Measurements from ENCODE around the gene TAS2R20. TPM values are rescaled to one million over a fixed set of nuclear protein-coding genes. Genes with fewer than 3 reads are reported as not detected.
"Not testable (repeated sequence)": the region's sequence is repeated elsewhere in the genome, so short reads cannot be mapped to it uniquely, and the experiment has no call there.

Gene TAS2R20
- 1 to 10 TPM in 1 of 4 donors, under 1 TPM in 1, not detected in 2; 0.15 to 1.8 TPM for polyA plus RNA-seq
- long read RNA-seq, donor 1, partial matches to known transcripts = 0 of 1 reads
- long read RNA-seq, donor 1, other reads (novel, unspliced or antisense) = 0 of 1 reads
- long read RNA-seq, donor 2 = 0 reads
- long read RNA-seq, donor 3, partial matches to known transcripts = 0 of 1 reads
- long read RNA-seq, donor 3, other reads (novel, unspliced or antisense) = 0 of 1 reads
- long read RNA-seq, donor 4 = 0 reads
- long read RNA-seq, donor 5, partial matches to known transcripts = 0 of 1 reads
- long read RNA-seq, donor 5, other reads (novel, unspliced or antisense) = 0 of 1 reads
- long read RNA-seq, donor 6 = 0 reads
- long read RNA-seq, donor 7 = 0 reads
- long read RNA-seq, donor 8, partial matches to known transcripts = 0 of 1 reads
- long read RNA-seq, donor 8, other reads (novel, unspliced or antisense) = 0 of 1 reads
- long read RNA-seq, donor 9 = 0 reads
- long read RNA-seq, donor 10, partial matches to known transcripts = 0 of 1 reads
- long read RNA-seq, donor 10, other reads (novel, unspliced or antisense) = 0 of 1 reads

GRCh38 chr12:10998204-10998603 is at the start of gene TAS2R20:
Gene TAS2R20 (minus strand): TSS chr12:10998304. CDS start chr12:10997875, 429 bp downstream.
- Histone ChIP-seq H3K27me3 (ENCODE audit: control insufficient read depth in 3 of 3, insufficient read depth in 3 of 3, low read length in 3 of 3) (no peaks in the 10 kb centered on the region), H3K36me3 (ENCODE audit: control insufficient read depth in 3 of 3, insufficient read depth in 2 of 3, low read depth in 1 of 3, low read length in 3 of 3) (peaks cover 0 to 5% (median 0%) of the 10 kb centered on the region in 3 donors), H3K4me3 (ENCODE audit: low read depth in 1 of 3, low read length in 3 of 3) (no peak within 1 kb of the TSS), H3K27ac (ENCODE audit: low read depth in 1 of 3, low read length in 2 of 3) (no peak within 1 kb of the TSS), H3K9me3 (ENCODE audit: control insufficient read depth in 2 of 2, insufficient read depth in 1 of 2, low read depth in 1 of 2, low read length in 1 of 2) (no peaks in the 10 kb centered on the region), H3K4me1 (ENCODE audit: control insufficient read depth in 3 of 3, insufficient read depth in 2 of 3, low read depth in 1 of 3, low read length in 2 of 3) (no peaks in the 10 kb centered on the region)
- no peak for FAIRE-seq
- DNase-seq = no peak

- H3K4me1 ChIP-seq (ENCODE audit: control insufficient read depth in 3 of 3, insufficient read depth in 2 of 3, low read depth in 1 of 3, low read length in 2 of 3); H3K36me3 ChIP-seq (ENCODE audit: control insufficient read depth in 3 of 3, insufficient read depth in 2 of 3, low read depth in 1 of 3, low read length in 3 of 3); DNase-seq; FAIRE-seq; H3K27me3 ChIP-seq (ENCODE audit: control insufficient read depth in 3 of 3, insufficient read depth in 3 of 3, low read length in 3 of 3); H3K4me3 ChIP-seq (ENCODE audit: low read depth in 1 of 3, low read length in 3 of 3); H3K27ac ChIP-seq (ENCODE audit: low read depth in 1 of 3, low read length in 2 of 3); H3K9me3 ChIP-seq (ENCODE audit: control insufficient read depth in 2 of 2, insufficient read depth in 1 of 2, low read depth in 1 of 2, low read length in 1 of 2): not testable (repeated sequence)
- WGBS, 3 donors = 66 to 89% (median 70%) methylated on average over 2 of the region's 2 CpGs
Measured at GRCh38 chr12:11041366-11041765, 43.3 kb upstream of the TAS2R20 start.

- no peaks in the 10 kb centered on the region for H3K4me1 ChIP-seq (ENCODE audit: control insufficient read depth in 3 of 3, insufficient read depth in 2 of 3, low read depth in 1 of 3, low read length in 2 of 3)
- H3K9me3 ChIP-seq (ENCODE audit: control insufficient read depth in 2 of 2, insufficient read depth in 1 of 2, low read depth in 1 of 2, low read length in 1 of 2) = peaks cover 0 to 6% of the 10 kb centered on the region in 2 donors
- no peaks in the 10 kb centered on the region for H3K27me3 ChIP-seq (ENCODE audit: control insufficient read depth in 3 of 3, insufficient read depth in 3 of 3, low read length in 3 of 3)
- peaks cover 0 to 7% (median 2%) of the 10 kb centered on the region in 3 donors for H3K36me3 ChIP-seq (ENCODE audit: control insufficient read depth in 3 of 3, insufficient read depth in 2 of 3, low read depth in 1 of 3, low read length in 3 of 3)
- no peak for FAIRE-seq
- WGBS, 3 donors = 73 to 93% (median 91%) methylated on average over 1 of the region's 1 CpG
- DNase-seq = no peak
- no peak overlapping the region for H3K4me3 ChIP-seq (ENCODE audit: low read depth in 1 of 3, low read length in 3 of 3)
- no peak overlapping the region for H3K27ac ChIP-seq (ENCODE audit: low read depth in 1 of 3, low read length in 2 of 3)
Measured at GRCh38 chr12:11040162-11040561, 42.1 kb upstream of the TAS2R20 start.

- Histone ChIP-seq H3K9me3 (ENCODE audit: control insufficient read depth in 2 of 2, insufficient read depth in 1 of 2, low read depth in 1 of 2, low read length in 1 of 2) (peaks cover 0 to 6% of the 10 kb centered on the region in 2 donors), H3K27me3 (ENCODE audit: control insufficient read depth in 3 of 3, insufficient read depth in 3 of 3, low read length in 3 of 3) (no peaks in the 10 kb centered on the region), H3K4me3 (ENCODE audit: low read depth in 1 of 3, low read length in 3 of 3) (no peak overlapping the region), H3K4me1 (ENCODE audit: control insufficient read depth in 3 of 3, insufficient read depth in 2 of 3, low read depth in 1 of 3, low read length in 2 of 3) (no peaks in the 10 kb centered on the region), H3K27ac (ENCODE audit: low read depth in 1 of 3, low read length in 2 of 3) (no peak overlapping the region), H3K36me3 (ENCODE audit: control insufficient read depth in 3 of 3, insufficient read depth in 2 of 3, low read depth in 1 of 3, low read length in 3 of 3) (peaks cover 0 to 7% (median 0%) of the 10 kb centered on the region in 3 donors)
- WGBS, 3 donors = 76 to 91% (median 85%) methylated on average over 3 of the region's 3 CpGs
- DNase-seq (no peak), FAIRE-seq (no peak)
Measured at GRCh38 chr12:11039171-11039570, 41.1 kb upstream of the TAS2R20 start.

- not testable (repeated sequence) for H3K4me3 ChIP-seq (ENCODE audit: low read depth in 1 of 3, low read length in 3 of 3); FAIRE-seq; H3K9me3 ChIP-seq (ENCODE audit: control insufficient read depth in 2 of 2, insufficient read depth in 1 of 2, low read depth in 1 of 2, low read length in 1 of 2); H3K27ac ChIP-seq (ENCODE audit: low read depth in 1 of 3, low read length in 2 of 3); H3K36me3 ChIP-seq (ENCODE audit: control insufficient read depth in 3 of 3, insufficient read depth in 2 of 3, low read depth in 1 of 3, low read length in 3 of 3); H3K27me3 ChIP-seq (ENCODE audit: control insufficient read depth in 3 of 3, insufficient read depth in 3 of 3, low read length in 3 of 3); H3K4me1 ChIP-seq (ENCODE audit: control insufficient read depth in 3 of 3, insufficient read depth in 2 of 3, low read depth in 1 of 3, low read length in 2 of 3); DNase-seq
- WGBS, 3 donors = 100% methylated on average over 1 of the region's 3 CpGs; no CpG with 5 or more reads in 1 of the 3 donors
Measured at GRCh38 chr12:11033959-11034358, 35.9 kb upstream of the TAS2R20 start.

- H3K4me3 ChIP-seq (ENCODE audit: low read depth in 1 of 3, low read length in 3 of 3) = no peak within 1 kb of the TSS
- H3K27ac ChIP-seq (ENCODE audit: low read depth in 1 of 3, low read length in 2 of 3) = no peak within 1 kb of the TSS
- no peaks in the 10 kb centered on the region for H3K27me3 ChIP-seq (ENCODE audit: control insufficient read depth in 3 of 3, insufficient read depth in 3 of 3, low read length in 3 of 3)
- H3K4me1 ChIP-seq (ENCODE audit: control insufficient read depth in 3 of 3, insufficient read depth in 2 of 3, low read depth in 1 of 3, low read length in 2 of 3) = no peaks in the 10 kb centered on the region
- FAIRE-seq = no peak
- WGBS, 3 donors = 96 to 98% (median 96%) methylated on average over 6 of the region's 6 CpGs
- H3K9me3 ChIP-seq (ENCODE audit: control insufficient read depth in 2 of 2, insufficient read depth in 1 of 2, low read depth in 1 of 2, low read length in 1 of 2) = peaks cover 0 to under 1% of the 10 kb centered on the region in 2 donors
- DNase-seq = no peak
- peaks cover 0 to 7% (median 0%) of the 10 kb centered on the region in 3 donors for H3K36me3 ChIP-seq (ENCODE audit: control insufficient read depth in 3 of 3, insufficient read depth in 2 of 3, low read depth in 1 of 3, low read length in 3 of 3)
Measured at GRCh38 chr12:11031307-11031706, 33.2 kb upstream of the TAS2R20 start, which contains the start of gene TAS2R31. Gene TAS2R31 (minus strand): TSS chr12:11031407. CDS start chr12:11031335, 72 bp downstream.

GRCh38 chr12:11026118-11026517 is 28.0 kb upstream of the TAS2R20 start:
- 93 to 96% (median 93%) methylated on average over 6 of the region's 6 CpGs for WGBS, 3 donors
- DNase-seq (no peak), FAIRE-seq (no peak)
- H3K27me3 ChIP-seq (ENCODE audit: control insufficient read depth in 3 of 3, insufficient read depth in 3 of 3, low read length in 3 of 3) = no peaks in the 10 kb centered on the region
- H3K36me3 ChIP-seq (ENCODE audit: control insufficient read depth in 3 of 3, insufficient read depth in 2 of 3, low read depth in 1 of 3, low read length in 3 of 3) = peaks cover 0 to 9% (median 0%) of the 10 kb centered on the region in 3 donors
- no peaks in the 10 kb centered on the region for H3K4me1 ChIP-seq (ENCODE audit: control insufficient read depth in 3 of 3, insufficient read depth in 2 of 3, low read depth in 1 of 3, low read length in 2 of 3)
- no peak overlapping the region for H3K4me3 ChIP-seq (ENCODE audit: low read depth in 1 of 3, low read length in 3 of 3)
- H3K9me3 ChIP-seq (ENCODE audit: control insufficient read depth in 2 of 2, insufficient read depth in 1 of 2, low read depth in 1 of 2, low read length in 1 of 2) = peaks cover 0 to 8% of the 10 kb centered on the region in 2 donors
- no peak overlapping the region for H3K27ac ChIP-seq (ENCODE audit: low read depth in 1 of 3, low read length in 2 of 3)

- Histone ChIP-seq H3K4me3 (ENCODE audit: low read depth in 1 of 3, low read length in 3 of 3) (no peak overlapping the region), H3K9me3 (ENCODE audit: control insufficient read depth in 2 of 2, insufficient read depth in 1 of 2, low read depth in 1 of 2, low read length in 1 of 2) (peaks cover 0 to 8% of the 10 kb centered on the region in 2 donors), H3K27ac (ENCODE audit: low read depth in 1 of 3, low read length in 2 of 3) (no peak overlapping the region), H3K36me3 (ENCODE audit: control insufficient read depth in 3 of 3, insufficient read depth in 2 of 3, low read depth in 1 of 3, low read length in 3 of 3) (peaks cover 0 to 9% (median 0%) of the 10 kb centered on the region in 3 donors), H3K4me1 (ENCODE audit: control insufficient read depth in 3 of 3, insufficient read depth in 2 of 3, low read depth in 1 of 3, low read length in 2 of 3) (no peaks in the 10 kb centered on the region), H3K27me3 (ENCODE audit: control insufficient read depth in 3 of 3, insufficient read depth in 3 of 3, low read length in 3 of 3) (no peaks in the 10 kb centered on the region)
- DNase-seq = no peak
- no peak for FAIRE-seq
- 66 to 84% (median 69%) methylated on average over 2 of the region's 2 CpGs for WGBS, 3 donors
Measured at GRCh38 chr12:11023387-11023786, 25.3 kb upstream of the TAS2R20 start.

All from small intestine (tissue), 16 donors.